GM19452 (cell line): ENCODE results near the gene TSPAN31.
"Not testable (repeated sequence)": the region's sequence is repeated elsewhere in the genome, so short reads cannot be mapped to it uniquely, and the experiment has no call there.

Experiments used
- ATAC-seq: cut with Tn5 transposase; IDR thresholded peaks from one replicate; pipeline ENCODE4 v1.9.1; 2021; ENCODE audit not compliant: unreplicated experiment

The TSPAN31 gene

DNA sequence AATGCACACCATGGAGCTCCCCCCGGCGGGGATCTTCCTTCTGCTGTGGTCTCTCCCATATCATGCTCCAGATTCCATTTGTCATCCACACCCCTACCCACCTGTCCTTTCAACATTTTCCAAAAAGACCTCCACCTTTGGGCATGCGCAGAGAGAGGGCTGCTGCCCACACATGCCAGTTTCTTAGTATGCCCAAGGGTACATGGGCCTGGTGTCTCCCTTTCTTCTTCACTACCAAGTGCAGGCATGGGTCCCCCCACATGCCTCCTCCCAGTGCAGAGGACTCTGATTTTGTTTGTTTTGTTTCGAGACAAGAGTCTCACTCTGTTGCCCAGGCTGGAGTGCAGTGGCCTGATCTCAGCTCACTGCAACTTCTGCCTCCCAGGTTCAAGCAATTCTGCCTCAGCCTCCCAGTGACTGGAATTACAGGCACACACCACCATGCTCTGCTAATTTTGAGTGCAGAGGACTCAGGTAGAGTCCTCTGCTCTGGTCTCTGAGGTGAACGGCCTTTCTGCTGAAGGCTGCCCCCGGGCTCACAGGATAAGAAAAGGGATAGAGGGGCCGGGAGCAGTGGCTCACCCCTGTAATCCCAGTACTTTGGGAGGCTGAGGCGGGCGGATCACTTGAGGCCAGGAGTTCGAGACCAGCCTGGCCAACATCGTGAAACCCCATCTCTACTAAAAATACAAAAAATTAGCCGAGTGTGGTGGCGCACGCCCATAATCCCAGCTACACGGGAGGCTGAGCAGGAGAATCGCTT lies 22.8 kb upstream of the TSPAN31 start:
- not testable (repeated sequence) for ATAC-seq

DNA sequence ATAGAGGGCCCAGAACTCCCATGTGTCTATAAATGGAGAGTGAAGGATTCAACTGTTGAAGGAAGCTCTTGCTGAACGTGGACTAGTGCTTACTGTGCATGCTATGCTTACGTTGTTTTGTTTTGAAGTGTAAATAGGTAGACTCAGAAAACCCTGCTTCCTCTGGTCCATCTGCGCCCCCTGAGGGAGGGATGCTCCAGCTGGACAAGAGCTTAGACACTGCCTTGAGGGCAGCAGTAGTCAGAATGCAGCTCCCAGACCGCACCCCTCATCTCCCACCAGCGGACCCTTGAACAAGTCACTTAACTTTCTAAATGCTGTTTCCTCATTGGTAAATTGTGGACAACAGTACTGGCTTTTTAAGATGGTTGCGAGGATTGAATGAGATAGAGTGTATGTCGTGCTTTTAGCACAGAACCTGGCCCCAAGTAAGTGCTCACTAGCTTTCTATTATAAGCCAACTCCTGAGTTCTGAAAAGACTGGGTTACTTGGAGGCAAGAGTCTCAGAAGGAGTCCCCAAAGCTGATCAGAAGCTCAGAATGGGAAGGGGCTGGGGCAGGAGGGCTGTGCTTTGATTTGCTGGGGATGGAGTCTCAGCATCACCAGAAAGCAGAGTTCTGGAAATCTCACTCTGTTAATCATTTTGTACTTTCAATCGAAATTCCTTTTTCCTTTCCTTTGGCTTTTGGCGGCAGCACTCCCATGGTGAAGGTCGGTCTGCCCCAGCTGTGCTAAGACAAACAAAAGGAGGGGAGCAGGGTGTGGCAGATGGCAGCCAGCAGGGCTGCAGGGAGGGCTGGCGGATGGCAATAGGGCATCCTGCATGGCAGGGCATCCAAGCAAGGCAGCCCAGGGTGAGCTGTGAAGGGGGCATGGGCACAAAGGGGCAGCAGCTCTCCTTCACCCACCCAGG lies 21.9 kb upstream of the TSPAN31 start:
- ATAC-seq, result no peak

DNA sequence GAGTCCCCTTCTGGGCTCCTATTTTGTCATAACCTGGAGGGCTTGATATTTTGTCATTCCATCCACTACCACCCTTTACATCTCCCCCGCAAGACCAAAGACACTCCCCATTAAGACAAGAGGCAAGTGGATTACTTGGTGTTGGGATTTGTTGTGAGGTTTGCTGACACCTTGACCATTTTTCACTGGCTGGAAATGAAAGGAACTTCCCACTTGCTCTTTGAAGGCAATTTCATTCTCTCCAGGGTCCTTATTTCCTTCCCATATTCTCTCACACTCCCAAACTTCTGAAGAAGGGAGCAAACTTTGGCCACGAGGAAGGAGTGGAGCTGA lies 21.2 kb upstream of the TSPAN31 start:
- no peak for ATAC-seq

DNA sequence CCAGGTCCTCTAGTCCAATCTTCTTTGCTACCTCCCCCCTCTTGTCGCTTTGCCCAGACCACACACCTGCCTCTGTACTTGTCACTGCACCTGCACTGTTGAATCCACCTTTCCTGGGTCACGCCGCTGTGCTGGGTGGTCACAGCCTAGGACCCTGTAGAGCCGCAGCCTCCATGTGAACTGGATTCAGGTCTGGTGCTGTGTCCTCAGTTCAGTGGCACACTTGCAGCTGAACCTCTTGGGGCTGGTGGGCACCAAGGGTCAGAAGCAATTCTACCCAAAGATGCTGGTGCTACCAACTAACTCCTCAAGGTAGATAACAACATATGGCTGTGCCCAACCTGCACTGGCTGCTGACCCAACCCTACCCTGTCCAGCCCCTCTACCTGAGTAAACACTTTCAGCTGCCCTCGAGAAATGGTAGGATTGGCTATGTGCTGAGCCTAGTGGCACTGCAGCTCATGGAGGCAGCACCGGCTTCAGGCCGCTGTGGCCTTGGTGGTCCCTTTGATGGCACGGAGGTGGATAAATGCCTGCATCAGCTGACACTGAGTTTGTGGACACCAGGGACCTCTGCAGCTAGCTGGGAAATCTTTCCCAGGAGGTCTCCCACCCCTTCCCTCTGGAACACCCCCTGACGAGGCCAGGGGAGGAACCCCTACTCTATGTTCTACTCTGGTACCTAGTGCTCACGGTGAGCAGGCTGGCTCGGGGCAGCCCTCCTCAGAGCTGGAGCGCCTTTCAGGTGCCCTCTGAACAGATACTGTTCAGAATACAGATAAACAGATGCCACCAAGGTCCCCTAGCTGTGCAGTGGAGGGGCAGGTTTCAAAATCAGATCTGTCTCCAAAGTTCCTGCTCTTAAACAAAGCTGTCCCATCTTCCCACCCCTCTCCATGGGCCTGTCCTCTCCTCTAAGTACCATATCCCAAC lies 20.6 kb upstream of the TSPAN31 start:
- ATAC-seq, result no peak

DNA sequence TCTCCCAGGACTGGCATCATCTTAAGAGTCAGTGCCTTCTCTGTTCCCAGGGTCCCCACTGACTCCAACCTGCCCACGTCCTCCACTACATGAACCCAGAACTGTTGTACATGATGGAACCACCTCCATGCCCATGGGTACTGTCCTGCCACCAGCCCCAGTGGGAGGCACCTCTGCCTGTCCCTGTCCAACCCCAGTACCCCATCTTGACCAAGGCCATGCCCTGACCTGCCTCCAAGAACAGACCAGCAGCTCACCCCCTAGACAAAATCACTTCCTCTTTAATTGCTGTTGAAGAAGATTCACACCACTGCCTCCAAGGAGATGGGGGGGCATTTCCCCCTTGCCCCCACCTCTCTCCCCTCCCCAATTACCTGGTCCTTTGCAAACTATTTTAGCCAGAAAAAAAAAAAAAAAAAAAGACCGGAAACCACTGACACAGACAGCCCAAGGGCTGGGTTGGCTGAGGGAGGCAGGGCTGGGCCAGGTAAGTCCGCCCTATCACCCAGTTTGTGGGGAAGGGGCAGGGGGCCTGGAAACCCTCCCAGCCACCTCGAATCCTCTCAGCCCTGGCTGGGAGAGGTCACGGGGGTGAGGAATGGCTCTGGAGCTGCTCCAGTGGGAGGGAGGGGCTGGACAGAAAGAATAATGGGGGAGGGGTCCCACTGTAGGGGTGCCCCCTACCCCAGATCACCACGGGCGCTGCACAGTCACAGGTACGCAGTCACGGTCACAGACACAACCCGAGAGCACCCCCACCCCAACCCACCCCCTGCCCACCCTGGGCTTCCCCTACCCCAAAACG lies 19.7 kb upstream of the TSPAN31 start:
- ATAC-seq, result no peak

DNA sequence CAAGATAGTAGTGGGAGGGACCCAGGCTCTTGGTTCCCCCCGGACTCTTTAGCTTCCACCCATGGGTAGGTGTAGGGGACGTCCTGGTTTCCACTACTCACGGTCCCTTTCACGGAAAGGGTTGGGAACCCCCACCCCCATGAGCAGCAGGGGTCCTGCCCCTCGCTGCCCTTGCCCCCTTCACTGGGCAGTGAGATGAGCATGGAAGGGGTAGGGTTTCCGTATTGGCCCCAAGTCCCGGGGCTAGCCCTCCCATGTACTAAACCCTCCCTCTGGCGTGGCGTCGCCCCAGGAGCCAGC lies 19.0 kb upstream of the TSPAN31 start:
- no peak for ATAC-seq

DNA sequence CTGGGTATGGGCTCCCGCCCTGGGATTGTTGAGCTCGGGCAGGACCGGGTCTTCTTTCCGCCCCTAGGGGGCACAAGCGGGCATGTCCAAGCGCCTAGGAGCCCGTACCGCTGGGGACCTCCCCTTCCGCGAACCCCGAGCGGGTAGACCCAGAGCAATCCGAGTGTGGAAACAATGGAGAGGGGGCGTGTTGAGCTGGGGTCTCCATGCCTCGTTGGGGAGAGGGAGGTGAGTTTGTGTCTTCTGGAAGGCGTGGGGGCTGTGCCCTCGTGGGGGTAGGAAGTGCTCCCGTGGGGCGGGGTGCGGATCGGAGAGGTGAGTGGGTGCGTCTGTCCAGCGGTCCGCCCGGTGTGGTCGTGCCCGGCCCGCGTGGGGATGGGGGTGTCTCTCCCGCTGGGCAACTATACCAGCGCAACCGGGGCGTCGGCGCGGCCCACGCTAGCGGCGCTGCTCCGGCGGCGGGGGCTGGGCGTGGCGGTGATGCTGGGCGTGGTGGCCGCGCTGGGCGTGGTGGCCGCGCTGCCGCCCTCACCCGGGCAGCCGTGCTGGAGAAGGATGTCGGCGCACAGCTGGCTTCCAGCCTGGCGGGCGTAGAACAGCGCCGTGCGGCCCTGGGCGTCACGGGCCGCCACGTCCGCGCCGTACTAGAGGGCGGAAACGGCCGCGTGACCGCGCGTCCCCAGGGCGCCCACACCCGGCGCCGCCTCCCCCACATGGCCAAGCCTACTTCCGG lies 18.5 kb upstream of the TSPAN31 start:
- no peak for ATAC-seq

DNA sequence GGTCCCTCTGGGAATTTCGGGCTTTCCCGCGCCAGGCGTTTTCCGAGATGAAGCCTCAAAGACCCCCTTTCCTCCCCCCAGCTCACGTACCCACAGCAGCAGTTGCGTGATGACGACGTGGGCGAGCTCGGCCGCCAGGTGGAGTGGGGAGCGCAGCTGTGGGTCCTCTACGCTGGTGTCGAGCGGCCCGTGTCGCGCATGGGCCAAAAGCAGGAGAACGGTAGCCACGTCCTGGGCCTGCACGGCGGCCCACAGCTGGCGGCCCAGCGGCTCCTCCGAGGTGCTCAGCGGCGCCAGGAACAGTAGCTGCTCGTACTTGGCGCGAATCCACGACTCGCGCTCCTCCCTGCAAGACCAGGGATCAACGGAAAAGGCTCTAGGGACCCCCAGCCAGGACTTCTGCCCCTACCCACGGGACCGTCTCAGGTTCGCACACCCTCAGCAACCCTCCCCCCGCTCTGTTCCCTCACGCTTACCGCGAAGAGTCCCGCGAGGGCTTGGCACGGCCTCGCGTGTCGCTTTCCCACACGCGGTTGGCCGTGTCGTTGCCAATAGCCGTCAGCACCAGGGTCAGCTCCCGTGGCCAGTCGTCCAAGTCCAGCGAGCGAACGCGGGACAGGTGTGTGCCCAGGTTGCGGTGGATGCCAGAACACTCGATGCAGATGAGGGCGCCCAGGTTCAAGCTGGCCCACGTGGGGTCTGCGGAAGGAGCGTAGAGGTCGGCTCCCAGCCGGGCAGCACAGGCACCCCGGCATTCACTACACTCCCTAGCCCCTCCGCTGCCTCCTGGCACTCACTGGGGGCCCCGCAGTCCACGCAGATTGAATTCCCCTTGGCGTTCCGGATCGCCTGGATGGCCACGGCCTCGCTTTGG lies 17.7 kb upstream of the TSPAN31 start:
- no peak for ATAC-seq

DNA sequence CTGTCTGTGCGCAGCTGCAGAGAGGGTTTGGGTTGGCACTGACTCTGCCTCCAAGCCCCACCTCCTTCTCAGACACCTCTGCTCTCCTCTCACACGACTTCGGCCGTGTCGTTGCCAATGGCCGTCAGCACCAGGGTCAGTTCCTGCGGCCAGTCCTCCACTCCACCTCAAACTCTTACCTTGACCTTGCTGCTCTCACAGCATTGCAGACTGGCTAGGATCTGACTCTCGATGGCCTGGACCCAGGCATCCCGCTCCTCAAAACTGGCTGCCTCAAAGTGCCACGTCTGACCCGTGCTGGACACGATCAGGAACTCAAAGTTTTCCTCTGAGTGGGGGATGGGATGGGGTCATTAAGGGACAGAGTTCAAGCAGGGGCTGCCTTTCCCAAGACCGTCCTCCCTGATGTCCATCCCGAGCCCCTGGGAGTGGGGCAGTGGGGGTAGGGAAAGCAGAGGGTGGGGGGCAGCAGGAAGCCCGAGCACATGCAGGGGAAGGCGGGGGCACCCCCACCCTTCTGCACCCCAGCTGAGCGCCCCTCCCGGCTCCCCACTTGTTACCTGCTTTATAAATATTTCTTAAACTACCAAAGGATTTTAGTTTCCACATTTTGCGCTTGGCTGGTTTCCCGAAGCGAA lies 17.0 kb upstream of the TSPAN31 start:
- ATAC-seq, result no peak

DNA sequence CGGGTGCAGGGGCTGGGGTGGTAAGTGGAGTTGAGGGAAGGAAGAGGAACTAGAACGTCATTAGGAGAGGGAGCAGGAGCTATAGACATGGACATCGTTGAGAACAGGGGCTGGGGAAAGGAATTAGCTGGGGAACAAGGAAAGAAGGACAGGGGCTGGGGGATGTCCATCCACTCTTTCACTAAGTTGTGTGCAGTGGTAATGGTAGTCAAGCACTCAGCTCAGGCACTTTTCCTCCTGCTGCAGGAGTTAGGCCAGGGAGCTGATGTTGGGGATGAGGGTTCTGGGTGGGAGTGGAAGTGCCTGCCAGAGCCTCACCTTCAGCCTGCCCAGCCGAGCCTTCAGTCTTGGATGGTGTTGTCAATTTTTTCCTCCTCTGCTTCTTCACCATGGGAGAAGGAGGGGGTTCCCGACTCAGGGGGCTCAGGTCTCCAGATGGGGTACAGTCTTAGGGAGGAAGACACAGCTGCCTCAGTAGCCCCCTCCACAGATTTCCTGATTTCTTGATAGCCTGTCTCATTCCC lies 15.5 kb upstream of the TSPAN31 start:
- no peak for ATAC-seq

DNA sequence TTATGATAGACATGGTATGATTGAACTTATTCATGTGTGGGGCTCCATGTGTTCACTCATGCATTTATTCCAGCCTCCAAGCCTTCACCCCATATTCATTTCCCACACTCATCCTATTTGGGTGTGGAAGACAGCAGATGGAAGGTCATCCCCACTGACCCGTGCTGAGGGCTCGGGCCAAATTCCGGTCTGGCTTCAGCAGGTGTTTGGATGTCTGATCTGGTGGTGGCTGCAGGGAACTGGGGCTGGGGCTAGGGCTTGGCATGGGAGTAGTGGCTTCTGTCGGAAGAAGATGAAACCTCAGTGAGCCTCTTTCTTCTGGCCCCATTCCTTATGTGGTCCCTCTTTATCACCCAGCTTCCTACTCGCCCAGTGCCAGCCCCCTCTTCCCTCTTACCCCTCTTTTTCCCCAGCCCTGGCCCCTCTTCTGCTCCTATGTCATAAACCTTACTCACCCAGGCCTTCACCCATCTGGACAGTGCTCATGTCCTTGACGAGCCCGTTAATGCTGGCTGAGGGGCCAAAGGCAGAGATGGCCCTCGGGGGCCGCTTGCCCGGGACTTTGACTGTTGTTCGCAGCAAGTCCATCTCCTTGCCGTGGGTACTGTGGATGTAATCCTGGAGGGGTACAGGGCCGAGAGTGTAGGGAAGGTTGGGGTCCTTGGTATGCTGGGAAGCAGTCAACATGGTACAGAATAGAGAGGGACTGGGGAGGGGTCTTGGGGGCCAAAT lies 14.3 kb upstream of the TSPAN31 start:
- no peak for ATAC-seq

DNA sequence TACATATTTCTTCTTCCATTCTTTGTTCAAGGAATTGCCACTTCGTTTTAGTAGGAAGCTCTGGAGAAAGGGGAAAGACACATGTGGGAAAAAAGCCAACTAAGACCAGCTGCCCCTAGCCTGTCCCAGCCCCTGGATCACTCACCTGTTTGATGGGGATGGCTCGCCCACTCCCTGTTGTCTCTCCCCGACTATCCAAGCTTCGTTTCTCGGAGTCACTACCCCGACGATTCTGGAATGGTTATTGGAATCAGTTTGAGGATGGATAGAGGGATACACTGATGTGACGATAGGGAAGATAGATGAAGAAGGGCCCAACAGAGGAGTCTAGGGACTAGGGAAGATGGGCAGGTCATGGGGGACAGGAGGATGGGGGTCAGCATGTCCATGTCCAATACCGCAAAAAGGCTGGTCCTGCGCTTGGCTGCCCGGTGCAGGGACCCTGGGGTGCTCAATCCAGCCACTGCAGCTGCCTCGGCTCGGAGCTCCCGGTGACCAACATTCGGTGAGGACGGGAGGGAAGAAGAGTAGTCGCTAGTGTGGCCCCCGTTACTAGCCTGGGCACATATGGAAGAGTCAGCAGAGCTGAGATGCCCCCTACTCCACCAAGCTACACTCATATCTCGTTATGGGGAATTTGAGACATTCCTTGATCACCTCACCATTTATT lies 13.3 kb upstream of the TSPAN31 start:
- no peak for ATAC-seq

DNA sequence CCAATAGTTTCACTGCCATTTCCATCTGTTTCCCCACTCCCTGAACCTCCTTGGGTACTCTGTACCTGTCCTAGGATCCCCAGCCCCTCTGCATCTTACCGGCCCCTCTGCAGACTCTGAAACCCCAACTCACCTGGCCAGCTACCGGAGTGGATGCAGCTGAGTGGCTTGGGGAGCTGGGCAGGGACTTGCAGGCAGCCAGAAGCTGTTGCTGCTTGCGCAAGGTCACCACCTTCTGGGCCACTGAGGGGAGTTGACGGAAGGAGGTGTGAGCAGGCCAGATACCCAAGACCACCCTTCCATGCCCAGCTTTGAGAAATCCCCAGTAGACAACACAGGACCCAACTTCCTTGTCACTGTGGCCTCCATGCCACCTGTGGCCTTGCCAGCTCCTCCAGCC lies 12.6 kb upstream of the TSPAN31 start:
- no peak for ATAC-seq

DNA sequence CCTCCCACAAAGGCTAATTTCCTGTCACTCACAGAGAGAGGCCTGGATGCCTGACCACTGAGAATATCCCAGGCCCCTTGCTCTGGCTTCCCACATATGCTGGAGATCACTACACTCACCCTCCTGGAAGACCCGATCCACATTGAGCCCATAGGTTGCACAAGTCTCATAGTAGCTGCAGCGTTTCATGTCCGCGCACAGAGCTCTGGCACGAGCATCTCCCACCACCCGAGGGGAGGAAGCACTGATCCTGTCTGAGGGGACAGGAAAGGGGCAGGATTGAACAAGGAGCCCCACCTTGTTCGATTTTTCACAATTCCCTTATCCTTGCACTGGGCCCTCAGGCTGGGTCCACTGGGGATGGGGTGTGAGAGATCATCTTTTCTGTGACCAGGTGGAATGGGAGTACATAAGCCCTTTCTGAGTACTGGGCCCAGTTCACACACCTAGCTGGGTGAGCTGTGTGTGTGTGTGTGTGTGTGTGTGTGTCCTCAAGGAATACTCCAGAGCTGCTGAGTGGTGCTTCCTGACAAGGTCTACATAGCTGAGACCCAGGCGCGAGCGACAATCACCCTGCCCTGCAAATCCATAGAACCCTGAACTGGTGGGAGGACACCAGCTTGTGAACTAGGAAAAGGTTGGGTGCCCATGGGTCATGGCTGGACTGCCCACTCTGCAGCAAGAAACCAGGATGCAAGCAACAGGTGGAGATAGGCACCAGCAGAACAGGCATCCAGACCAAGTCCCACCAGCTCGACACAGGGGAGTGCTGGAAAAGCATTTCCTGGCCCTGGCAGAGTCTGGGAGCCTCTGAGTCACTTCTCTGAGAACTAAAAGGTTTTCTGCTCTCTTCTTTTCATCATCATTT lies 11.9 kb upstream of the TSPAN31 start:
- ATAC-seq, result no peak

DNA sequence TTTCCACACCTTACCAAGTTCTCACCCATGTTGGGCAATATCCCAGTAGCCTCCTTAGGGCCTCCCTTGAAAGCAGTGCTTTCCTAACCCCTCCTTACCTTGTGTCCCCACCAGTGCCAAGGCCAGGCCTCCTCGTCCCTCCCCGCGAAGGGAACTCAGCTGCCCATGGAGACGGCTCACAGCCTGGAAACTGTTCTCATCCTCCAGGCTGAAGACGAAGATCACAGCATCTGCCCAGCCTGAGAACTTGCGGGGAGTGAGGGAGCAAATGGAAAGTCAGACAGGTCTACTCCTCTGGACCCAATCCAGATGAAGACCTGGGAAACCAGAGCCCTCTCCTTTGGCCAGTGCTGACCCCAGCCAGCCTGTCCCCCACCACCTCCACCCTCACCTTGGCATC lies 10.9 kb upstream of the TSPAN31 start:
- ATAC-seq, result no peak

DNA sequence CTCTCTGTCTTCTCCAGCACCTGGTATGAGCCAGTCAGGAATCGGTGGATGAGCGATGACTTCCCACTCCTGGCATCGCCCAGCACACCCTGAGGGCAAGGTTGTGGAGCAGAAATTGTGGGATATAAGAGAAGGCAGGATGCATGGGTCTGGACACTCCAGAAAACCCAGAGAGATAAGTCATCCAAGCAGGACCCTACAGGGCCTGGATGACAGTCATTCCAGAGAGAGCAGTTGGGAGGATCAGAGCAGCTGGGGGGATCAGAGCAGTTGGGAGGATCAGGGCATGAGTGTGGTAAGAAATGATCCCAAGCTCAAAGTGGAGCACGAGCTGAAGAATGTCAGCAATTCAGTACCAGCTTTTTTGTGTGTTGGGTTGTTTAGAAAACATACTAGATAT lies 10.2 kb upstream of the TSPAN31 start:
- no peak for ATAC-seq
